OCI-M2 (cell line): Measurements from ENCODE around the gene CLBA1.
A peak's percentile ranks its signal among the peaks of the same experiment; 100 is the strongest.

Source experiments
- DNase-seq: peaks from one replicate; lab custom pipeline; 2025; ENCODE audit not compliant: unreplicated experiment; lab: John Stamatoyannopoulos, UW

Gene CLBA1

GRCh38 chr14:104968541-104969401 is 16.8 kb upstream of the CLBA1 start:
- DNase-seq = no peak

GRCh38 chr14:104969741-104970230 is 15.8 kb upstream of the CLBA1 start:
- no peak for DNase-seq

- no peak for DNase-seq
Observed at GRCh38 chr14:104970231-104971068, 15.1 kb upstream of the CLBA1 start.

- DNase-seq = no peak
Observed at GRCh38 chr14:104971447-104972240, 13.9 kb upstream of the CLBA1 start.

- DNase-seq = no peak
Observed at GRCh38 chr14:104972301-104973134, 13.1 kb upstream of the CLBA1 start.

GRCh38 chr14:104973135-104973384 is 12.5 kb upstream of the CLBA1 start:
- DNase-seq = no peak

GRCh38 chr14:104973385-104974145 is 12.0 kb upstream of the CLBA1 start:
- no peak for DNase-seq

GRCh38 chr14:104974146-104974541 is 11.4 kb upstream of the CLBA1 start:
- DNase-seq = no peak

GRCh38 chr14:104974665-104975390 is 10.8 kb upstream of the CLBA1 start:
- no peak for DNase-seq

GRCh38 chr14:104975481-104976197 is 9.9 kb upstream of the CLBA1 start:
- DNase-seq = no peak

- peak; percentile 64 for DNase-seq
Observed at GRCh38 chr14:104976198-104977007, 9.2 kb upstream of the CLBA1 start.

- no peak for DNase-seq
Observed at GRCh38 chr14:104977008-104977680, 8.4 kb upstream of the CLBA1 start.

GRCh38 chr14:104977681-104978653 is 7.6 kb upstream of the CLBA1 start, which contains the start of gene AHNAK2:
Gene AHNAK2 (minus strand): TSS chr14:104978374. CDS start chr14:104978237, 137 bp downstream.
- DNase-seq = peak; percentile 85

GRCh38 chr14:104978746-104979691 is 6.6 kb upstream of the CLBA1 start:
- DNase-seq = no peak
